Stimulated activated memory B cell treated with anti-CD40 and anti-IgM and Interleukin-4, amounts not matched to agents 10 μg/mL and 1 μg/mL and 100 μg/mL, for 72 hours (primary cell): ENCODE data around the gene LENG8.

Source experiments
- ATAC-seq: fragments of 150-1000 bp; cut with Tn5 transposase; 2 replicates; pipeline ENCODE4 v1.10.0; 2021
- H3K27ac Mint-ChIP-seq: one replicate; pipeline ENCODE4 v1.8.0; 2022; ENCODE audit warnings: mild to moderate bottlenecking, mixed read lengths
- H3K27me3 Mint-ChIP-seq: one replicate; pipeline ENCODE4 v1.8.0; 2022; ENCODE audit warnings: mixed read lengths
- H3K36me3 Mint-ChIP-seq: one replicate; pipeline ENCODE4 v1.8.0; 2022; ENCODE audit warnings: mixed read lengths
- H3K4me1 Mint-ChIP-seq: one replicate; pipeline ENCODE4 v1.8.0; 2022; ENCODE audit warnings: mixed read lengths
- H3K4me3 Mint-ChIP-seq: one replicate; pipeline ENCODE4 v1.8.0; 2022; ENCODE audit warnings: mild to moderate bottlenecking, moderate library complexity, mixed read lengths
- H3K9me3 Mint-ChIP-seq: one replicate; pipeline ENCODE4 v1.8.0; 2022; ENCODE audit warnings: mixed read lengths

LENG8 gene

GRCh38 chr19:54448774-54449700 is at the start of gene LENG8:
LENG8 (plus strand) TSS chr19:54449199; CDS start chr19:54451345, 2,146 bp downstream.
- H3K4me3 Mint-ChIP-seq, result peak within 1 kb of the TSS; percentile 100
- peak within 1 kb of the TSS; percentile 99 for H3K27ac Mint-ChIP-seq
- H3K27me3 Mint-ChIP-seq, result no peaks in the 10 kb centered on the region
- H3K4me1 Mint-ChIP-seq, result peaks cover 53% of the 10 kb centered on the region
- H3K36me3 Mint-ChIP-seq, result peaks cover 58% of the 10 kb centered on the region
- no peaks in the 10 kb centered on the region for H3K9me3 Mint-ChIP-seq
- ATAC-seq, result peak; percentile 98

DNA sequence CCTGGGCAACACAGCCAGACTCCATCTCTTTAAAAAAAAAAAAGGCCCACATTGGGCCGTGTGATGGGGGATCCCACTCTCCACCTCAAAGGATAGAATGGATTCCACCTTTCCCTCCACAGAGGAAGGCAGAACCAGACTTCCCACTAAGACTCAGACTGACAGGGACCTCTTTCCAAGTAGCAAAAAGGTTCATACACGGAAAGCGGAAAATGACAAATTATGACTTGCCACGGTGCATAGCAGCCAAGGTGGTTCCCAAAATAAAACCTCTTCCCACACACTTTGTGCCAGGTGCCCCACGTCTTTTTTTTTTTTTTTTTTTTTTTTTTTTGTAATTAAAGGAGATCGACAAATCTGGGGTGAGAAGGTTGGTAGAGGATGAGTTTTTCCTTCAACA is 48.1 kb upstream of the LENG8 start:
- no peaks in the 10 kb centered on the region for H3K36me3 Mint-ChIP-seq
- no peaks in the 10 kb centered on the region for H3K9me3 Mint-ChIP-seq
- no peak overlapping the region for H3K4me3 Mint-ChIP-seq
- H3K27me3 Mint-ChIP-seq, result peaks cover 25% of the 10 kb centered on the region
- no peak overlapping the region for H3K27ac Mint-ChIP-seq
- no peaks in the 10 kb centered on the region for H3K4me1 Mint-ChIP-seq
- no peak for ATAC-seq

- Mint-ChIP-seq H3K4me3 (no peak overlapping the region), H3K9me3 (no peaks in the 10 kb centered on the region), H3K36me3 (no peaks in the 10 kb centered on the region), H3K27ac (no peak overlapping the region), H3K27me3 (peaks cover 17% of the 10 kb centered on the region), H3K4me1 (no peaks in the 10 kb centered on the region)
- no peak for ATAC-seq
These were observed 45.9 kb upstream of the LENG8 start for GRCh38 chr19:54403054-54403453.

DNA sequence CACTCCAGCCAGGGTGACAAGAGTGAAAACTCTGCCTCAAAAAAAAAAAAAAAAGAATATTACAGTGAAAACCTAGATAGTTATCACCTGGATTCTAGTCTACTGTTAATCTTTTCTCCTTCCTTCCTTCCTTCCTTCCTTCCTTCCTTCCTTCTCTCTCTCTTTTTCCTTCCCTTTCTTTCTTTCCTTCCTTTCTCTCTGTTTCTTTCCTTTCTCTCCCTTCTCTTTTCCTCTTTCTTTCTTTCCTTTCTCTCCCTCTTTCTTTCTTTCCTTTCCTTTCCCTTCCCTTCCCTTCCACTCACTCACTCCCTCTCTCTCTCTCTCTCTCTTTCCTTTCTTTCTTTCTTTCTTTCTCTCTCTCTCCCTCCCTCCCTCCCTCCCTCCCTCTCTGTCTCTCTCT is 43.4 kb upstream of the LENG8 start:
- Mint-ChIP-seq H3K27ac (no peak overlapping the region), H3K36me3 (no peaks in the 10 kb centered on the region), H3K9me3 (peaks cover 3% of the 10 kb centered on the region), H3K4me3 (no peak overlapping the region), H3K27me3 (peaks cover 20% of the 10 kb centered on the region), H3K4me1 (no peaks in the 10 kb centered on the region)
- no peak for ATAC-seq

DNA sequence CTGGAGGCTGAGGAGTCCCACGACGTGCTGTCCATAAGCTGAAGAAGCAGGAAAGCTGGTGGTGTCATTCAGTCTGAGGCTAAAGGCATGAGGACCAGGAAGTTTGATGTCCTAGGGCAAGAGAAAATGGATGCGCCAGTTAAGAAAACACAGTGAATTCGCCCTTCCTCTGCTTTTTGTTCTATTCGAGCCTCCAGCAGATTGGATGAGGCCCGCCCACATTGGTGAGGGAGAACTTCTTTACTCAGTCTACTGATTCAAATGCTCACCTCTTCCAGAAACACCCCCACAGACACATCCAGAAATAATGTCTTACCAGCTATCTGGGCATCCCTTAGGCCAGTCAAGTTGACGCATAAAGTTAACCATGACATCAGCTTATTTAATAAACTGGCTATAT is 41.2 kb upstream of the LENG8 start:
- no peak overlapping the region for H3K27ac Mint-ChIP-seq
- ATAC-seq, result no peak

DNA sequence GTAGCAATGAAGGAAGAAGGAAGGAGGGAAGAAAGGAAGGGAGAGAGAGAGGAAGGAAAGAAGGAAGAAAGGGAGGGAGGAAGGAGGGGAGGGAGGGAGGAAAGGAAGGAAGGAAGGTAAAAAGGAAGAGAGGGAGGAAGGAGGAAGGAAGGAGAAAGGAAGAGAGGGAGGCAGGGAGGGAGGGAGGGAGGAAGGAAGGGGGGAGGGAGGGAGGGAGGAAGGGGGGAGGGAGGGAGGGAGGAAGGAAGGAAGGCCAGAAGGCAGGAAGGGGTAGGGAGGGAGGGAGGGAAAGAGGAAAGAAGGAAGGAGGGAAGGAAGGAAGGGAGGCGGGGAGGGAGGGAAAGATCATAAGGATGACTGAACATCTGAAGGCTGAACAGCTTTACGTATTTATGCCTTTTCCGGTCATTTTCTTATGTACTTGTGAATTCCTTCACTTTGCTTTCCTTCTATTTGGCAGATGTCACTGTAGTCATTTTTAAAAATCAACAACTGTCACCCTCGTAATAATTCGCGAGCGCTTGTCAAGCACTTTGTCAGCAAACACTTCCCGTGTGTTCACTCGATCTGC is 40.5 kb upstream of the LENG8 start:
- no peak overlapping the region for H3K4me3 Mint-ChIP-seq
- peaks cover 27% of the 10 kb centered on the region for H3K27me3 Mint-ChIP-seq
- no peak overlapping the region for H3K27ac Mint-ChIP-seq
- no peak for ATAC-seq
- H3K9me3 Mint-ChIP-seq, result peaks cover 7% of the 10 kb centered on the region
- no peaks in the 10 kb centered on the region for H3K4me1 Mint-ChIP-seq
- no peaks in the 10 kb centered on the region for H3K36me3 Mint-ChIP-seq

More for the DNA sequence above, 41.2 kb upstream of the LENG8 start:
- Mint-ChIP-seq H3K36me3 (no peaks in the 10 kb centered on the region), H3K27me3 (peaks cover 28% of the 10 kb centered on the region), H3K9me3 (peaks cover 3% of the 10 kb centered on the region), H3K4me1 (no peaks in the 10 kb centered on the region), H3K4me3 (no peak overlapping the region)

DNA sequence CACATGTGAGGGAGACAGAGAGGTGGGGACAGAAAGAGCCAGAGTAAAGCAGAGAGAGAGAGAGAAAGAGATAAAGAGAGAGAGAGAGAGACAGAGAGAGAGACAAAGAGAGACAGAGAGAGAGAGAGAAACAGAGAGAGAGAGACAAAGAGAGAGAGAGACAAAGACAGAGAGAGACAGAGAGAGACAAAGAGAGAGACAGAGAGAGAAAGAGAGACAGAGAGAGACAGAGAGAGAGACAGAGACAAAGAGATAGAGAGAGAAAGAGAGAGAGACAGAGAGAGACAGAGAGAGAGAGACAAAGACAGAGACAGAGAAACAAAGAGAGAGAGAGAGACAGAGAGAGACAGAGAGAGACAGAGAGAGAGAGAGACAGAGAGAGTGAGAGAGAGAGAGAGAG is 38.0 kb upstream of the LENG8 start:
- H3K27ac Mint-ChIP-seq, result no peak overlapping the region
- peaks cover 15% of the 10 kb centered on the region for H3K9me3 Mint-ChIP-seq
- ATAC-seq, result no peak
- H3K4me1 Mint-ChIP-seq, result no peaks in the 10 kb centered on the region
- H3K4me3 Mint-ChIP-seq, result no peak overlapping the region
- peaks cover 36% of the 10 kb centered on the region for H3K27me3 Mint-ChIP-seq
- H3K36me3 Mint-ChIP-seq, result peaks cover 6% of the 10 kb centered on the region

GRCh38 chr19:54412877-54413276 is 36.1 kb upstream of the LENG8 start:
- Mint-ChIP-seq H3K36me3 (peaks cover 6% of the 10 kb centered on the region), H3K4me1 (peaks cover 4% of the 10 kb centered on the region), H3K27me3 (peaks cover 52% of the 10 kb centered on the region), H3K9me3 (peaks cover 19% of the 10 kb centered on the region), H3K4me3 (no peak overlapping the region), H3K27ac (no peak overlapping the region)
- no peak for ATAC-seq

DNA sequence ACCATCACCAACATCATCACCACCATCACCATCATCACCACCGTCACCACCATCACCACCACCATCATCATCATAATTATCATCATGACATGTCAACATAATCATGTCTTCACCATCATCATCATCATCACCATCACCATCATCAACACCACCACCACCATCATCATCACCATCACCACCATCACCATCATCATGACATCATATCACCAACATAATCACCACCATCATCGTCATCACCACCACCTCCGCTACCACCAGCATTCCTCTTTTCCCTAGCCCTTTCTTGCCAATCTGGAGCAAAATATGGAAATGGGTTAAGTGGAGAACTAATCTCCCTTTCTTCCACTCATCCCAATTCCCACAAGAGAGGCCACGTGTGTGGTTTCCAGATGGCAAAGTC is 34.8 kb upstream of the LENG8 start:
- no peak overlapping the region for H3K4me3 Mint-ChIP-seq
- no peak overlapping the region for H3K27ac Mint-ChIP-seq

GRCh38 chr19:54415208-54415900 is 33.6 kb upstream of the LENG8 start, which contains the start of gene TTYH1:
TTYH1 (plus strand) TSS chr19:54415464; CDS start chr19:54415553, 89 bp downstream.
- Mint-ChIP-seq H3K36me3 (peaks cover 6% of the 10 kb centered on the region), H3K27me3 (peaks cover 68% of the 10 kb centered on the region), H3K9me3 (peaks cover 16% of the 10 kb centered on the region), H3K27ac (no peak within 1 kb of the TSS), H3K4me3 (no peak within 1 kb of the TSS), H3K4me1 (peaks cover 11% of the 10 kb centered on the region)
- ATAC-seq, result no peak

More for the DNA sequence above, 34.8 kb upstream of the LENG8 start:
- H3K9me3 Mint-ChIP-seq, result peaks cover 16% of the 10 kb centered on the region
- no peak for ATAC-seq
- H3K27me3 Mint-ChIP-seq, result peaks cover 61% of the 10 kb centered on the region
- peaks cover 6% of the 10 kb centered on the region for H3K36me3 Mint-ChIP-seq
- peaks cover 11% of the 10 kb centered on the region for H3K4me1 Mint-ChIP-seq

- Mint-ChIP-seq H3K36me3 (peaks cover 6% of the 10 kb centered on the region), H3K4me3 (no peak overlapping the region), H3K4me1 (peaks cover 11% of the 10 kb centered on the region), H3K27ac (no peak overlapping the region), H3K9me3 (peaks cover 16% of the 10 kb centered on the region), H3K27me3 (peaks cover 61% of the 10 kb centered on the region)
- ATAC-seq, result no peak
These were observed 32.9 kb upstream of the LENG8 start for GRCh38 chr19:54415901-54416673.

GRCh38 chr19:54416695-54417491 is 32.1 kb upstream of the LENG8 start:
- peaks cover 56% of the 10 kb centered on the region for H3K27me3 Mint-ChIP-seq

GRCh38 chr19:54418030-54418929 is 30.7 kb upstream of the LENG8 start:
- Mint-ChIP-seq H3K36me3 (peaks cover 6% of the 10 kb centered on the region), H3K27ac (no peak overlapping the region), H3K27me3 (peaks cover 65% of the 10 kb centered on the region), H3K9me3 (peaks cover 15% of the 10 kb centered on the region), H3K4me3 (peak overlapping the region; percentile 11), H3K4me1 (peaks cover 11% of the 10 kb centered on the region)
- ATAC-seq, result peak; percentile 18

More at GRCh38 chr19:54416695-54417491, 32.1 kb upstream of the LENG8 start:
- H3K4me1 Mint-ChIP-seq, result peaks cover 11% of the 10 kb centered on the region
- H3K4me3 Mint-ChIP-seq, result no peak overlapping the region
- H3K9me3 Mint-ChIP-seq, result peaks cover 16% of the 10 kb centered on the region
- peaks cover 6% of the 10 kb centered on the region for H3K36me3 Mint-ChIP-seq
- H3K27ac Mint-ChIP-seq, result no peak overlapping the region
- no peak for ATAC-seq
